NOMO-1 treated with dmso at 0.1 percent for 144 hours (cell line): ENCODE measurements around the gene L3MBTL2.

ENCODE experiments used
- DNase-seq: peaks from one replicate; lab custom pipeline; 2025; ENCODE audit not compliant: unreplicated experiment; lab: John Stamatoyannopoulos, UW

Gene L3MBTL2

GRCh38 chr22:41206719-41207118 is 1.6 kb downstream of the L3MBTL2 start:
- DNase-seq, result no peak

GRCh38 chr22:41215409-41215808 is 10.3 kb downstream of the L3MBTL2 start:
- no peak for DNase-seq

- no peak for DNase-seq
These were observed 10.8 kb downstream of the L3MBTL2 start for GRCh38 chr22:41215926-41216325.

GRCh38 chr22:41216984-41217383 is 11.9 kb downstream of the L3MBTL2 start:
- DNase-seq, result no peak

- peak; percentile 87 for DNase-seq
These were observed 12.5 kb downstream of the L3MBTL2 start for GRCh38 chr22:41217553-41218157.

- DNase-seq, result no peak
These were observed 17.9 kb downstream of the L3MBTL2 start for GRCh38 chr22:41222846-41223507.

- DNase-seq, result no peak
These were observed 18.4 kb downstream of the L3MBTL2 start for GRCh38 chr22:41223535-41223934.

- no peak for DNase-seq
These were observed 21.9 kb downstream of the L3MBTL2 start for GRCh38 chr22:41226723-41227655.

- DNase-seq, result no peak
These were observed 24.1 kb downstream of the L3MBTL2 start for GRCh38 chr22:41229215-41229614.

GRCh38 chr22:41229730-41230400 is 24.8 kb downstream of the L3MBTL2 start:
- DNase-seq, result no peak

- DNase-seq, result no peak
These were observed 25.3 kb downstream of the L3MBTL2 start for GRCh38 chr22:41230401-41230785.

GRCh38 chr22:41231369-41231768 is 26.3 kb downstream of the L3MBTL2 start:
- no peak for DNase-seq

GRCh38 chr22:41234815-41235695 is 29.9 kb downstream of the L3MBTL2 start:
- no peak for DNase-seq

- no peak for DNase-seq
These were observed 32.1 kb downstream of the L3MBTL2 start for GRCh38 chr22:41237036-41237706.

- DNase-seq, result peak; percentile 56
These were observed 32.8 kb downstream of the L3MBTL2 start for GRCh38 chr22:41237707-41238569.

- no peak for DNase-seq
These were observed 33.7 kb downstream of the L3MBTL2 start for GRCh38 chr22:41238570-41239442.

GRCh38 chr22:41239443-41240128 is 34.5 kb downstream of the L3MBTL2 start:
- DNase-seq, result no peak
